Stimulated activated CD8-positive, alpha-beta memory T cell treated with anti-CD3 and anti-CD28 coated beads, Interleukin-4, amount 100 ng/mL, for 1 hour (primary cell): ENCODE results near the gene MAGI1.
"Not testable (repeated sequence)": the region's sequence is repeated elsewhere in the genome, so short reads cannot be mapped to it uniquely, and the experiment has no call there.

Experiments used
- DNase-seq, 2 donors: peaks; one replicate each; pipeline ENCODE4 v3.0.0-alpha.2; 2020; ENCODE audit warnings: low read depth in 2 of 2, low spot score in 1 of 2

MAGI1 gene

DNA sequence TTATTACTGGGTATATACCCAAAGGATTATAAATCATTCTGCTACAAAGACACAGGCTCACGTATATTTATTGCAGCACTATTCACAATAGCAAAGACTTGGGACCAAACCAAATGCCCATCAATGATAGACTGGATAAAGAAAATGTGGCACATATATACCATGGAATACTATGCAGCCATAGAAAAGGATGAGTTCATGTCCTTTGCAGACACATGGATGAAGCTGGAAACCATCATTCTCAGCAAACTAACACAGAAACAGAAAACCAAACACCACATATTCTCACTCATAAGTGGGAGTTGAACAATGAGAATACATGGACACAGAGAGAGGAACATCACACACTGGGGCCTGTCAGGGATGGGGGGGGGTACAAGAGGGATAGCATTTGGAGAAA lies 495.3 kb downstream of the MAGI1 start:
- not testable (repeated sequence) for DNase-seq

GRCh38 chr3:65540666-65541065 lies 498.1 kb downstream of the MAGI1 start:
- DNase-seq, result no peak

- no peak for DNase-seq
Measured at GRCh38 chr3:65539616-65540015, 499.1 kb downstream of the MAGI1 start.

GRCh38 chr3:65538101-65538500 lies 500.6 kb downstream of the MAGI1 start:
- no peak for DNase-seq

- no peak for DNase-seq
Measured at GRCh38 chr3:65537109-65537508, 501.6 kb downstream of the MAGI1 start.

- DNase-seq, result no peak
Measured at GRCh38 chr3:65535260-65535659, 503.5 kb downstream of the MAGI1 start.

GRCh38 chr3:65534805-65535204 lies 503.9 kb downstream of the MAGI1 start:
- no peak for DNase-seq

DNA sequence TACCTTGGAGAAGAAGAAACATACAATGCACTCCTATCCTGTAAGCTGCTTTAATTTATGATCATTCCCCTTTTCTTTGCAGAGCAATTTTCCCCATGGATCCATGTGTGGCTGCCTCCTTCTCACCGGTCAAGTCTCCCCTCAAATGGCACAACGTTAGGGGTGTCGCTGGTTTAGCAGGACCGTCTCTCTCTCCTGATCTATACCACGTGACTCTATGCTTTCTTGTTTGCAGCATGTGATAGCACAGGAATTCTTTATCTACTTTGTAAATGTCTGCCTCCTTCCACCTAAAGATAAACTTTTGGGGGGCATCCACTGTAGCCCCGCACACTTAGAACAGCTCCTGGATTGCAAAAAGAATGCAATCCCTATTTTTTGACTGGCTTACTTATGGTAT lies 506.0 kb downstream of the MAGI1 start:
- DNase-seq, result no peak

DNA sequence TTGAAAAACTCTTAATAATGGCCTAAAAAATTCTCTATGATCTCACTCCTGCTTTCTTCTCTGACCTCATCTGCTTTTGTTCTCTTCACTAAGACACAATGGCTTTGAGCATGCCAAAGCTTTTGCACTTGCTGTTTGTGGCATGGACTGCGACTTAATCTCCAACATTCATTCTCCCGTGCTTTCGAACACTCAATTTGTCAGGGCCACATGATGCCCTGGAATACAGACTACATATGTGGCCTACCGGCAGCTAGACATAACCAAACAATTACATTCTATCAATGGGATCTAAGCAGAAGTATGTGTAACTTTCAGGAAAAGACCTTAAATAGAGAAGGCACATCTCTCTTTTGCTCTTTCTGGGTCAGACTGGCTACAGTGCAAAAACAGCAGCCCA lies 506.5 kb downstream of the MAGI1 start:
- no peak for DNase-seq

- DNase-seq, result no peak
Measured at GRCh38 chr3:65531499-65531898, 507.2 kb downstream of the MAGI1 start.

GRCh38 chr3:65526656-65527055 lies 512.1 kb downstream of the MAGI1 start:
- no peak for DNase-seq

GRCh38 chr3:65524584-65524983 lies 514.1 kb downstream of the MAGI1 start:
- DNase-seq, result no peak

DNA sequence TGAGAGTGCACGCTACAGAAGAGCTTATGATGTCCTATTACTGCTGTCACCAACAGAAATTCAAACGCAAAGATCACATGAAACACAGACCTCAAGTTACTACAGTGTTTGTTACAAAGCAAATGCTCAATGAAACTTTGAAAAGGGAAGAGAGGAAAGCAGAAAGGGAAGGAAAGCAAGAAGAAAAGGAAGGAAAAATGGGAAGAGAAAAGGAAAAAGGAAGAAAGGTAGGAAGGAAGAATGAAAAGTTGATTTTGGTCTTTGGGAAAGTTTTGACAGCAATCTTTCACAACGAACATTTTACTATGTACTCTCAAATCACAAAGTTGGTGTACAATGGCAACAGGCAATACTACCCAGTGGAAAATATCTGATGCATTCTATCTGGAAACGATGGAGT lies 514.8 kb downstream of the MAGI1 start:
- no peak for DNase-seq

DNA sequence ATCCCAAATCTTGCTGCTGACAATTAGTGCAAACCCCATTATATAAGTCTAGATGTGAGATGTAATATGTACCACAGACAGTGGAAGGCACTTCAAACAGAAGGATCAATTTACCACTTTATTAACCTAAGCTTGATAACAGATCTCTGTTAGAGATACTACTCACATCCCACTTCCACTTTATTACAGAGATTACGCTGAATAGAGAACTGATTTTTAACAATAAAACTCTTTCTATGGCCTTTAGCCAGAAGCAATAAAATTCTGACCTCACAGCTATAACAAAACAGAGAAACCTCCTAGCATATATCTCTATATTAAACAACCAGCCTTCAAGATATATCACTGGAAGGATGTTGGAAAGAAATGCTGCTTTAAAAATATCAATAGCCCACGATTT lies 517.7 kb downstream of the MAGI1 start:
- no peak for DNase-seq

DNA sequence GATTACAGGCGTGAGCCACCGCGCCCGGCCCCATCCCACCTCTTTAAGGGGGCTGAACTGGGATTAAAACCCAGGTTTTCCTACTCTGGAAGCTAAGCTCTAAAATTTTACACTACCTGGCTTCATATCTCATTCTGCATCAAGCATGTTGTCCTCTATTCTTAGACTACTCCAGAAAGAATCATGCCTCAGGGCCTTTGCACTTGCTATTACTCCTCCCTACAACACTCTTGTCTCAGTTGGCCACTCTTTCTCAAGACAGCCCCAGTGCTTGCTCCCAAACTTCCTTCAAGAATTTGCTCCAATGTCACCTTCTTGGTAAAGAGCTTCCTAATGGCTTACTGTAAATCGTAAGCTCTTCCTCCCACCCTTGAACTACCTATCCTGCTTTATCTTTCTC lies 521.7 kb downstream of the MAGI1 start:
- no peak for DNase-seq

- DNase-seq, result not testable (repeated sequence)
Measured at GRCh38 chr3:65514317-65514716, 524.4 kb downstream of the MAGI1 start.

DNA sequence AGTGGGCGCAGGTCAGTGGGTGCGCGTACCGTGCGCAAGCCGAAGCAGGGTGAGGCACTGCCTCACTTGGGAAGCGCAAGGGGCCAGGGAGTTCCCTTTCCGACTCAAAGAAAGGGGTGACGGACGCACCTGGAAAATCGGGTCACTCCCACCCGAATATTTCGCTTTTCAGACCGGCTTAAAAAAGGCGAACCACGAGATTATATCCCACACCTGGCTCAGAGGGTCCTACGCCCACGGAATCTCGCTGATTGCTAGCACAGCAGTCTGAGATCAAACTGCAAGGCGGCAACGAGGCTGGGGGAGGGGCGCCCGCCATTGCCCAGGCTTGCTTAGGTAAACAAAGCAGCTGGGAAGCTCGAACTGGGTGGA lies 529.3 kb downstream of the MAGI1 start:
- DNase-seq, result not testable (repeated sequence)

- DNase-seq, result no peak
Measured at GRCh38 chr3:65508750-65509422, 529.8 kb downstream of the MAGI1 start.

DNA sequence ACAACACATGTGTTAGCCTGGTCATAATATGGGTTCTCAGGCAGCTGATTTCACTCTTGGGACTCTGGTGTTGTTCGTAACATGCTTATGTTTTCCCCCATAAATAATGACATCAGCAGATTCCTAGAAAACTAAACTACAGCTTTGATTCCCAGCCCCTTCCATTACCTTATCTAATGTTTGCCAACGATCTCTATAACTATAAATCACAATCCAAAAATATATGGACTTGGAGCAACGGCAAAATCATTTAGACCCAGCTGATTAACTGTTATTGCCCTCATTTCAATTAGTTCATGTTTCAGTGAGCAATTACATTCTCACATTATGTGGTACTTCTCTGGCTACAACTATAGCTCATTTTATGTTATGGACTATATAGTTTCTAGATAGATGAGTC lies 531.3 kb downstream of the MAGI1 start:
- DNase-seq, result no peak

- no peak for DNase-seq
Measured at GRCh38 chr3:65503776-65504175, 534.9 kb downstream of the MAGI1 start.

DNA sequence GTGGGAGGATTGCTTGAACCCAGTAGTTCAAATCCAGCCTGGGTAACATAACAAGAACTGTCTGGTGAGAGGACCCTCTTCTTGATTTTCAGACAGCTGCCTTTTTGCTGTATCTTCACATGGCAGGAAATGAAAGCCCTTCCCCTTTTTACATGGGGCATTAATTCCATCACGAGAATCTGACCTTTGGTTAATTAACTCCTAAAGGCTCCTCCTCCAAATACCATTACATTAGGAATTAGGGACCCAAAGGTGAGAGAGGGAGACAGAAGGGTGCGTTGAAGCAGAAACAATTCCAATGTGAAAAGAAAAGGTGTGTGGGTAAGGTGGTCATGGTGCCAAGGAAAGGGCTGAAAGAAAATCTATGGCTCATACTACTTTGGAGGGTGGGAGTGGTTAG lies 536.2 kb downstream of the MAGI1 start:
- DNase-seq, result no peak

GRCh38 chr3:65500398-65501306 lies 538.1 kb downstream of the MAGI1 start:
- DNase-seq, result no peak

DNA sequence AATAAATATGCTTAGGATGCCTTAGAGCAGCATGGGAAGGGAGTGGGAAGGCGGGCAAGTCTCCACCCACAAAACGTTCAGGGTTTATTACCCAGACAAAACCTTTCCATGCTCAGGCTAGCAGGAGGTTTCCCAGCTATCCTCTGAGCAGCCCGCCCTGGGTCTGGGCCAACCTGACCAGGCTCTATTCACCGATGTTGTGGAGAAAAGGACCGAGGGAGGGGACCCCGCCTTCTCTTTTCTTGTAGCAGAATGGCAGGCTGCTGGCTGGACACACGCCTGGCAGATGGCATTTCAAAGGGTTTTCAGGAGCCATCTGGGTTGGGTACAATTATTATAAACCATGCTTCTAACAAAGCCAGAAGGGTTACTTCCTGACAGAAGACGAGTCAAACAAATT lies 540.9 kb downstream of the MAGI1 start:
- no peak for DNase-seq
